Activated CD8-positive, alpha-beta T cell treated with anti-CD3 and anti-CD28 coated beads, Interleukin-2, amount 10 ng/mL, durations not matched to agents 7 days and 5 days (primary cell): Measurements from ENCODE around the gene RTL5. TPM values are rescaled to one million over a fixed set of nuclear protein-coding genes. Genes with fewer than 3 reads are reported as not detected.
"Not testable (repeated sequence)": the region's sequence is repeated elsewhere in the genome, so short reads cannot be mapped to it uniquely, and the experiment has no call there.

Source experiments
- ATAC-seq: fragments of 150-1000 bp; cut with Tn5 transposase; one replicate; pipeline ENCODE4 v1.10.0; 2021; ENCODE audit warnings: moderate library complexity
- CTCF ChIA-PET: fragments of 350-600 bp; sonication (Branson Sonifier 250); formaldehyde crosslinking; loops from one replicate; lab custom pipeline; 2021; ENCODE audit warnings: antibody characterized with exemption; lab: Charles Lee
- POLR2A ChIA-PET: fragments of 350-600 bp; sonication (Branson Sonifier 250); formaldehyde crosslinking; loops from one replicate; lab custom pipeline; 2021; ENCODE audit warnings: antibody characterized with exemption; lab: Charles Lee
- DNase-seq: peaks from one replicate; pipeline ENCODE4 v3.0.0-alpha.2; 2020
- H3K27ac Mint-ChIP-seq: one replicate; pipeline ENCODE4 v1.8.0; 2021; ENCODE audit warnings: mild to moderate bottlenecking, mixed read lengths
- H3K27me3 Mint-ChIP-seq: one replicate; pipeline ENCODE4 v1.8.0; 2021; ENCODE audit warnings: low read depth, mixed read lengths
- H3K36me3 Mint-ChIP-seq: one replicate; pipeline ENCODE4 v1.8.0; 2021; ENCODE audit warnings: low read depth, mixed read lengths
- H3K4me1 Mint-ChIP-seq: one replicate; pipeline ENCODE4 v1.8.0; 2021; ENCODE audit warnings: low read depth, mixed read lengths
- H3K4me3 Mint-ChIP-seq: one replicate; pipeline ENCODE4 v1.8.0; 2021; ENCODE audit warnings: mild to moderate bottlenecking, mixed read lengths
- H3K9me3 Mint-ChIP-seq: one replicate; pipeline ENCODE4 v1.8.0; 2022; ENCODE audit warnings: mixed read lengths; ENCODE audit not compliant: insufficient read depth
- total RNA-seq, 2 experiments: library from RNA; stranded (reverse); gene quantifications; one replicate each; pipeline ENCODE4 v1.2.3, GENCODE V29; 2021

RTL5 gene
- under 1 TPM; 0.05 to 0.08 TPM for total RNA-seq

- ATAC-seq = peak; percentile 84
- POLR2A ChIA-PET = no interaction called here
- H3K9me3 Mint-ChIP-seq = no peaks in the 10 kb centered on the region
- no peaks in the 10 kb centered on the region for H3K36me3 Mint-ChIP-seq
- H3K27ac Mint-ChIP-seq = no peak within 1 kb of the TSS
- peak within 1 kb of the TSS; percentile 53 for H3K4me3 Mint-ChIP-seq
- peak; percentile 37 for DNase-seq
- H3K4me1 Mint-ChIP-seq = peaks cover 7% of the 10 kb centered on the region
- CTCF ChIA-PET = interaction anchor here (9.4 kb wide), 1 partner anchor 111 kb away, joined by 118 read pairs; no protein-coding TSS in a partner anchor
- peaks cover 48% of the 10 kb centered on the region for H3K27me3 Mint-ChIP-seq
Measured at GRCh38 chrX:72131317-72132294, at the start of gene RTL5. Gene RTL5 (minus strand): TSS chrX:72131915.

DNA sequence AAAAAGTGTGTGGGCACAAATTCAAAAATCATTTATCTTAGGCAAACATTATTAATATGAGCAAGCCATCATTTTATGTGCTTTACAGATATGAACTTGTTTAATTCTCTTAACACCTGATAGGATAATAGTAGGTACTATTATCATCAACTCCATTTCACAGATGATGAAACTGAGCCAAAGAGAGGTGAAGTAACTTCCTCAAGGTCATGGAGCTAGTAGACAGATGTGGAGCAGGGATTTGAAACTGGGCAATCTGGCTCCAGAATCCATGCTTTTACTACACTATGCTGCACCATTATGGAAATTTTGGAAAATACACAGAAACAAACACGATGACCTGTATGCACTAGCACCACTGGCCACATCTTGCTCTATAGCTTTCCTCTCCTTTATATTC lies 48.8 kb upstream of the RTL5 start:
- Mint-ChIP-seq H3K27me3 (no peaks in the 10 kb centered on the region), H3K36me3 (peaks cover 2% of the 10 kb centered on the region), H3K27ac (no peak overlapping the region), H3K4me3 (no peak overlapping the region), H3K4me1 (peaks cover 12% of the 10 kb centered on the region), H3K9me3 (no peaks in the 10 kb centered on the region)
- no peak for DNase-seq
- POLR2A ChIA-PET = interaction anchor here (1.1 to 1.7 kb wide), 3 partner anchors 10 to 58 kb away, joined by 3 to 7 read pairs (median 3); partner anchors contain the start of gene ERCC6L
- CTCF ChIA-PET = interaction anchor here (1.1 to 1.7 kb wide), 4 partner anchors 97 to 360 kb away, joined by 3 to 7 read pairs (median 4); partner anchors contain the start of gene RPS4X
- no peak for ATAC-seq

DNA sequence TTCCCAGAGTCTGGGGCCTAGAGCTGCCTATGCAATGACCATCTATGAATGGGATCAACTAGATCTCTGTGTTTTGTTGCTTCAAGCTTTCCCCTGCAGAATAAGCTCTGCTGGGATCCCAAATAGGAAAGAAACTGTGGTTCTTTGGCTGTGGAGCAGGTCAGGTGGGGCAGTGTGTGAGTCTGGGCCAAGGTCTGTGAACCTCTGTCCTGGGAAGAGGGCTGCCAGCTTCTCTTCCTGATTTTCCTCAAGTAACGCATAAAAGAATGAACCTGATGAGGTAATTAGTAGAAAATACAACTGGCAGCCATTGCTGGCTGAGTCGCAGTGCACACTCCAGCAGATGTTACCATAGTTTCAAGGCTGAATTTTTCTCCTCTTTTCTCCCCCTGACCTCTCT lies 45.3 kb upstream of the RTL5 start:
- no peak for ATAC-seq
- Mint-ChIP-seq H3K27me3 (no peaks in the 10 kb centered on the region), H3K9me3 (no peaks in the 10 kb centered on the region), H3K4me1 (peaks cover 12% of the 10 kb centered on the region), H3K36me3 (no peaks in the 10 kb centered on the region), H3K4me3 (no peak overlapping the region), H3K27ac (no peak overlapping the region)
- POLR2A ChIA-PET = no interaction called here
- DNase-seq = no peak
- CTCF ChIA-PET = no interaction called here

GRCh38 chrX:72176289-72176688 lies 44.6 kb upstream of the RTL5 start:
- H3K4me3 Mint-ChIP-seq, POLR2A ChIA-PET, ATAC-seq, DNase-seq, H3K27ac Mint-ChIP-seq, CTCF ChIA-PET, H3K9me3 Mint-ChIP-seq, H3K27me3 Mint-ChIP-seq, H3K36me3 Mint-ChIP-seq: not testable (repeated sequence)
- peaks cover 12% of the 10 kb centered on the region for H3K4me1 Mint-ChIP-seq

DNA sequence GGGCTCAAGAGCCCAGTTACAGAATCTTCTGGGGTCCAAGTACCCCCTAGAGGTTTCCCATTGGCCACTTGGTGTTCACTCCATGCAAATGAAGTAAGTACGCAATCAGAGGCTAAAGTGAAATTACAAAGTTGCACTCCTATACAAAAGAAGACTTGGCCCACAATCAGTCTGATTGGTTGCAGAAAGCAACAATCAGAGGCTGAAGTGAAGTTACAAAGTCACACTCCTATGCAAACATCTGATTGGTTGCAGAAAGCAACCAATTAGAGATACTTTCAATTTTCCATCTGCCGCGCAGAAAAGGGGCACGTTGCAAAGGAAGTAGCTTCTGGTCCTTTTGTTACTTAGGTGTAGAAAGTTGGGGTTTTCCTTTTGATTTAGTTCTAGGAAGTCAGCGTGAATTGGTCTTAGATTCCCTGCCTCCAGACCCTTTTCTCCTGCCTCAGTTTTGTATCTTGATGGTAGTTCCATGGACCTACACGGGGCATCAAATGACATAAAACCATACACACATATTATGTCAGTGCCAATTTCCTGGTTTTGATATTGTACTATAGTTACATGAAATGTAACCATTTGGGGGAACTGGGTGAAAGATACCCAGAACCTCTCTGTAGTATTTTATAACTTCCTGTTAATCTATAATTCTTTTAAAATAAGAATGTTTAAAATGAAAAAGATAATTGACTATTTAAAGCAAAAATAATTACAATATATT lies 37.5 kb upstream of the RTL5 start:
- H3K9me3 Mint-ChIP-seq = no peaks in the 10 kb centered on the region
- peak overlapping the region; percentile 93 for H3K27ac Mint-ChIP-seq
- POLR2A ChIA-PET = interaction anchor here (1.2 to 1.4 kb wide), 2 partner anchors 12 kb away, joined by 3 to 5 read pairs; partner anchors contain the start of gene PIN4
- peak; percentile 92 for ATAC-seq
- peak; percentile 60 for DNase-seq
- H3K4me3 Mint-ChIP-seq = peak overlapping the region; percentile 61
- CTCF ChIA-PET = no interaction called here
- H3K27me3 Mint-ChIP-seq = no peaks in the 10 kb centered on the region
- no peaks in the 10 kb centered on the region for H3K36me3 Mint-ChIP-seq
- peaks cover 10% of the 10 kb centered on the region for H3K4me1 Mint-ChIP-seq

GRCh38 chrX:72165551-72165950 lies 33.8 kb upstream of the RTL5 start:
- no peaks in the 10 kb centered on the region for H3K36me3 Mint-ChIP-seq
- no peak for DNase-seq
- H3K4me1 Mint-ChIP-seq = peaks cover 10% of the 10 kb centered on the region
- ChIA-PET CTCF (no interaction called here), POLR2A (no interaction called here)
- no peak for ATAC-seq
- no peak overlapping the region for H3K27ac Mint-ChIP-seq
- H3K4me3 Mint-ChIP-seq = no peak overlapping the region
- H3K9me3 Mint-ChIP-seq = no peaks in the 10 kb centered on the region
- H3K27me3 Mint-ChIP-seq = no peaks in the 10 kb centered on the region

DNA sequence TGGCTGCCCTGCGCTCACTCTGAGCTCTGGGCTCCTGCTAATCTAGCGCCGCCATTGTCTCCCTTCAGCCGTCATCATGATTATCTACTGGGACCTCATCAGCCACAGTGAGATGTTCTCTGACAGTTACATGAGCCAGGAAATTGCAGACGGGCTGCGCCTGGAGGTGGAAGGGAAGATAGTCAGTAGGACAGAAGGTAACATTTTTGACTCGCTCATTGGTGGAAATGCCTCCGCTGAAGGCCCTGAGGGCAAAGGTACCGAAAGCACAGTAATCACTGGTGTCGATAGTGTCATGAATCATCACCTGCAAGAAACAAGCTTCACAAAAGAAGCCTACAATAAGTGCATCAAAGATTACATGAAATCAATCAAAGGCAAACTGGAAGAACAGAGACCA lies 28.1 kb upstream of the RTL5 start:
- Mint-ChIP-seq H3K27ac (no peak overlapping the region), H3K9me3 (no peaks in the 10 kb centered on the region), H3K36me3 (no peaks in the 10 kb centered on the region), H3K4me3 (no peak overlapping the region), H3K27me3 (no peaks in the 10 kb centered on the region), H3K4me1 (no peaks in the 10 kb centered on the region)
- POLR2A ChIA-PET = no interaction called here
- no peak for DNase-seq
- CTCF ChIA-PET = interaction anchor here (0.6 kb wide), 1 partner anchor 33 kb away, joined by 3 read pairs; no protein-coding TSS in a partner anchor
- no peak for ATAC-seq

DNA sequence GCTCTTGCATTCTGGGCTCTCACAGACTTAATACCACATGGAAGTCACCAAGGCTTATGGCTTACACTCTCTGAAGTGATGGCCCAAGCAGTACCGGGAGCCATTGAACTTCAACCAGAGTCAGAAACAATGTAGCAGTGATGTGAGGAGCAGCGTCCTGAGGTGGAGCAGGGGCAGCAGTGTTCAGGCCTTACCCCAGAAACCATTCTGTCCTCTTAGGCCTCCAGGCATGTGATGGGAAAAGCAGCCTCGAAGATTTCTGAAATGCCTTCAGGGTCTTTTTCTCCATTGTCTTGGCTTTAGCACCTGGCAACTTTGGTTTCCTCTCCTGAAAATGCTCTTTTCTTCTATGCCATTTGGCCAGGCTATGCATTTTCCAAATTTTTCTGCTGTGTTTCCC lies 27.1 kb upstream of the RTL5 start:
- CTCF ChIA-PET = no interaction called here
- ATAC-seq = no peak
- Mint-ChIP-seq H3K4me1 (no peaks in the 10 kb centered on the region), H3K9me3 (no peaks in the 10 kb centered on the region), H3K4me3 (no peak overlapping the region), H3K27ac (no peak overlapping the region), H3K27me3 (no peaks in the 10 kb centered on the region), H3K36me3 (no peaks in the 10 kb centered on the region)
- DNase-seq = no peak
- POLR2A ChIA-PET = no interaction called here

DNA sequence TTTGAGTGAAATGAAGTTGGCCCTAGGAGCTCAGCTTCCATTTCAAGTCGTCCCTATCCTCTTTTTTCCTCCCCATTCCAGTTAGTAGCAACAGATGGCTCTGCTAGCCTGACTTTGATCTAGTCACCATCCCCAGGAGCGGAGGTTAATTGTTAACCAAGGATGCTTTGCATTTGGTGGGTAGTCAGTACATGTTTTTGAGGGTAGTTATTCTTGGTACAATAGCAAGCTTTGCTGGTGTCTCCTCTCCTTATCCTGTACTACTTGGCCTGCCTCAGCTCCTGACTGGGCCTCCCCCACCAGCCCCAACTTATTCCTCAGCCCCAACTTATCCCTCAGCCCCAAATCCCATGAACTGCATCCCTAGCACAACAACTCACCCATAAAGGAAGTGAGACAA lies 14.8 kb upstream of the RTL5 start:
- H3K9me3 Mint-ChIP-seq = no peaks in the 10 kb centered on the region
- no peak for DNase-seq
- no peaks in the 10 kb centered on the region for H3K36me3 Mint-ChIP-seq
- ChIA-PET CTCF (no interaction called here), POLR2A (no interaction called here)
- ATAC-seq = no peak
- peaks cover 19% of the 10 kb centered on the region for H3K4me1 Mint-ChIP-seq
- H3K4me3 Mint-ChIP-seq = no peak overlapping the region
- no peak overlapping the region for H3K27ac Mint-ChIP-seq
- H3K27me3 Mint-ChIP-seq = peaks cover 10% of the 10 kb centered on the region

DNA sequence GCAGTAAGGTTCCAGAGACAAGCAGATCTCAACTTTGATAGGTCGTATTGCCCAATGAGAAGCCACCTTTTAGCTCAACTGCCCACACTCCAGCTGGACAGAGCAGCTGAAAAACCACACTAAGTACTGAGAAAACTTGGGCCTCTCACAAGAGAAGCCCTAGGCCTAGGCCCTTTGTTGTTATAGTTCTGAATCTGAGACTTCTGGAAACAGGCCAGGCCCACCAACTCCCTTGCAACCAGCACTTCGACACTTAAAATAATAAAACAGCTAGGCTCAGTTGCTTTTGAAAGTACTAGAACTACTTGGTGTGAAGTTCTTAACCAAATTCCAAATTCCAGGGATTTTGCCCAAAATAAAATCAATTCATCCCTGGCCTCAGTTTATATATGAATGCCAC lies 13.5 kb upstream of the RTL5 start:
- H3K27me3 Mint-ChIP-seq = peaks cover 11% of the 10 kb centered on the region
- H3K4me1 Mint-ChIP-seq = peaks cover 24% of the 10 kb centered on the region
- POLR2A ChIA-PET = no interaction called here

DNA sequence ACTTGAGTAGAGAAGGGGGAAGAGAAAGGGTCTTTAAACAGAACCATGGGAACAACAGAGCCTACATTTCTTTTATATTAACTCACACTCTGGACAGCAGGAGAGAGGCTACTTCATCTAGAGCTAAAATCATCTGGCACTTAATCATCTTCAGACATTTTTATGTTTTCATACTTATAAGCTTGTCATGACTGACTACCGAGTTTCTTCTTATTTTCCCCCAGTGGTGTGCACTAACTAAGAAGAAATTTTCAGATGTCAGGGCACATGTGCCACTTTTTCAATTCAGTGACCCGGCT lies 11.8 kb upstream of the RTL5 start:
- H3K9me3 Mint-ChIP-seq = no peaks in the 10 kb centered on the region
- no peak overlapping the region for H3K4me3 Mint-ChIP-seq
- H3K27me3 Mint-ChIP-seq = peaks cover 11% of the 10 kb centered on the region
- POLR2A ChIA-PET = no interaction called here
- no peak overlapping the region for H3K27ac Mint-ChIP-seq
- CTCF ChIA-PET = interaction anchor here (1.0 kb wide), 2 partner anchors 124 to 126 kb away, joined by 3 read pairs; no protein-coding TSS in a partner anchor
- H3K4me1 Mint-ChIP-seq = peaks cover 24% of the 10 kb centered on the region
- DNase-seq = no peak
- ATAC-seq = no peak
- H3K36me3 Mint-ChIP-seq = no peaks in the 10 kb centered on the region

More for the DNA sequence above, 13.5 kb upstream of the RTL5 start:
- Mint-ChIP-seq H3K27ac (no peak overlapping the region), H3K9me3 (no peaks in the 10 kb centered on the region), H3K4me3 (no peak overlapping the region), H3K36me3 (no peaks in the 10 kb centered on the region)
- DNase-seq (no peak), ATAC-seq (no peak)
- CTCF ChIA-PET = interaction anchor here (1.2 kb wide), 1 partner anchor 19 kb away, joined by 4 read pairs; no protein-coding TSS in a partner anchor
